Heart right ventricle (tissue), 16 donors: ENCODE results near the gene SUPT20H. TPM values are rescaled to one million over a fixed set of nuclear protein-coding genes. Genes with fewer than 3 reads are reported as not detected.

Experiments
- ATAC-seq, 8 donors: fragments of 200-7000 bp; cut with Tn5 transposase; one replicate each; pipeline ENCODE4 v1.9.1; 2020; ENCODE audit warnings: mild to moderate bottlenecking in 8 of 8, moderate library complexity in 8 of 8, moderate number of reproducible peaks in 1 of 8
- DNase-seq, 2 donors: peaks; one replicate each; pipeline ENCODE4 v3.0.0-alpha.2; 2020
- H3K27ac ChIP-seq, 10 donors: fragments of 200-600 bp; sonication (generic) in 2 of 10; one replicate each; pipeline versions ENCODE4 v1.5.0 to v1.8.0; 2020 to 2022; ENCODE audit warnings: mild to moderate bottlenecking in 3 of 10
- H3K27me3 ChIP-seq, 7 donors: fragments of 200-600 bp; one replicate each; pipeline ENCODE4 v1.8.0; 2021 to 2022; ENCODE audit warnings: mild to moderate bottlenecking in 2 of 7
- H3K36me3 ChIP-seq, 9 donors: fragments of 200-600 bp; sonication (generic) in 1 of 9; one replicate each; pipeline versions ENCODE4 v1.5.0 to v1.8.0; 2020 to 2022; ENCODE audit warnings: mild to moderate bottlenecking in 2 of 9
- H3K4me1 ChIP-seq, 9 donors: fragments of 200-600 bp; sonication (generic) in 1 of 9; one replicate each; pipeline versions ENCODE4 v1.5.0 to v1.8.0; 2020 to 2022; ENCODE audit warnings: mild to moderate bottlenecking in 4 of 9
- H3K4me3 ChIP-seq, 10 donors: fragments of 200-600 bp; sonication (generic) in 2 of 10; one replicate each; pipeline versions ENCODE4 v1.5.0 to v1.8.0; 2020 to 2022; ENCODE audit warnings: mild to moderate bottlenecking in 7 of 10, moderate library complexity in 2 of 10
- H3K9me3 ChIP-seq, 11 donors: fragments of 200-600 bp in 10 of 11; sonication (generic) in 2 of 11; one replicate each; pipeline versions ENCODE4 v1.5.0 to v1.8.0; 2013 to 2022; ENCODE audit warnings: mild to moderate bottlenecking in 2 of 11, control low read depth in 1 of 11, moderate library complexity in 1 of 11
- WGBS, 2 donors: extraction: QIAGEN DNeasy Blood & Tissue Kit; methylation state at CpG; one replicate each; pipeline ENCODE4 v1.1.7; 2013; ENCODE audit warnings: inconsistent platforms in 1 of 2; 5-methylcytosine and 5-hydroxymethylcytosine counted together
- intact Hi-C, 10 donors: fragments of 100-400 bp; cut with DNase I; formaldehyde crosslinking; loops; one replicate each; pipeline versions ENCODE4 v1.11.1 to v1.14.2; 2022
- long read RNA-seq, 3 donors: library from polyadenylated mRNA; unstranded; transcript quantifications; one replicate each; pipeline ENCODE4 v2.0.0, GENCODE V29; 2020 to 2021
- polyA plus RNA-seq, 2 donors: library from polyadenylated mRNA; stranded (reverse); fragments of 200-250 nt; gene quantifications; one replicate each; pipeline ENCODE4 v1.2.3, GENCODE V29; 2013
- total RNA-seq, 10 donors: library from RNA; stranded (reverse); fragmentation: NEBNext Ultra II Directional in 3 of 10; extraction: Animal tissue kit (Norgen Biotek cat#: 25700) in 3 of 10; gene quantifications; one replicate each; pipeline versions ENCODE4 v1.2.1 to v1.2.4, GENCODE V29; 2021 to 2023
- TF ChIP-seq, protein P1 (sequence below), 9 donors: fragments of 200-600 bp; sonication (generic) in 2 of 9; IDR thresholded peaks; one replicate each; pipeline versions ENCODE4 v1.5.0 to v1.8.0; 2021 to 2022; ENCODE audit warnings: antibody characterized with exemption in 9 of 9, mild to moderate bottlenecking in 5 of 9, moderate library complexity in 1 of 9
- donor health status: Arrhythmogenic right ventricular cardiomyopathy.
- donor health status: ischemic (EF 13 %, LVEDD 7.1; RV severe dilation, severe dysfunction).
- donor health status: healthy with polysubstance abuse.
- donor health status: DM: no; HTN: yes; CAD: no.
- donor health status: DM: no; HTN: no; CAD: no.
- donor health status: ischemic (EF 25% LVEDD 6.9; RV normal size, moderate dysfunction).
- donor health status: ischemic (EF 25% LVEDD 5.7; RV mildly dilated, moderate dysfunction).
- donor health status: healthy.
- donor health status: DM: yes; HTN: yes; CAD: no.
- donor health status: Ischemic cardiomyopathy.
- donor health status: ischemic (EF 35%, LVEDD 5.7; RV mildly dilated, moderate dysfunction).
- donor health status: nonischemic (EF 11% LVEDD 7.7; RV severe dilation, severe dysfunction).
- donor health status: DM: yes; HTN: yes; CAD: no.
- donor health status: PGD.
- donor health status: ischemic (EF 29% LVEDD 5.4; RV normal size, mild dysfunction).
- donor health status: nonischemic (EF 23%, LVEDD 6.1; RV moderate dilation, normal function).

The SUPT20H gene
- total RNA-seq (10 to 100 TPM; 19.9 to 31.9 (median 27.0) TPM), polyA plus RNA-seq (10 to 100 TPM; 17.7 to 28.8 TPM)
- long read RNA-seq, donor 1, transcript SUPT20H-201 (26 exons, 2,739 nt), result major isoform, 8 of 33 reads
- long read RNA-seq, donor 1, partial matches to known transcripts, result 5 of 33 reads
- long read RNA-seq, donor 1, other reads (novel, unspliced or antisense), result 20 of 33 reads
- long read RNA-seq, donor 2, transcript SUPT20H-201 (26 exons, 2,739 nt), result major isoform, 7 of 22 reads
- long read RNA-seq, donor 2, partial matches to known transcripts, result 2 of 22 reads
- long read RNA-seq, donor 2, other reads (novel, unspliced or antisense), result 13 of 22 reads
- long read RNA-seq, donor 3, transcript SUPT20H-201 (26 exons, 2,739 nt), result major isoform, 10 of 55 reads
- long read RNA-seq, donor 3, partial matches to known transcripts, result 11 of 55 reads
- long read RNA-seq, donor 3, other reads (novel, unspliced or antisense), result 33 of 55 reads

DNA sequence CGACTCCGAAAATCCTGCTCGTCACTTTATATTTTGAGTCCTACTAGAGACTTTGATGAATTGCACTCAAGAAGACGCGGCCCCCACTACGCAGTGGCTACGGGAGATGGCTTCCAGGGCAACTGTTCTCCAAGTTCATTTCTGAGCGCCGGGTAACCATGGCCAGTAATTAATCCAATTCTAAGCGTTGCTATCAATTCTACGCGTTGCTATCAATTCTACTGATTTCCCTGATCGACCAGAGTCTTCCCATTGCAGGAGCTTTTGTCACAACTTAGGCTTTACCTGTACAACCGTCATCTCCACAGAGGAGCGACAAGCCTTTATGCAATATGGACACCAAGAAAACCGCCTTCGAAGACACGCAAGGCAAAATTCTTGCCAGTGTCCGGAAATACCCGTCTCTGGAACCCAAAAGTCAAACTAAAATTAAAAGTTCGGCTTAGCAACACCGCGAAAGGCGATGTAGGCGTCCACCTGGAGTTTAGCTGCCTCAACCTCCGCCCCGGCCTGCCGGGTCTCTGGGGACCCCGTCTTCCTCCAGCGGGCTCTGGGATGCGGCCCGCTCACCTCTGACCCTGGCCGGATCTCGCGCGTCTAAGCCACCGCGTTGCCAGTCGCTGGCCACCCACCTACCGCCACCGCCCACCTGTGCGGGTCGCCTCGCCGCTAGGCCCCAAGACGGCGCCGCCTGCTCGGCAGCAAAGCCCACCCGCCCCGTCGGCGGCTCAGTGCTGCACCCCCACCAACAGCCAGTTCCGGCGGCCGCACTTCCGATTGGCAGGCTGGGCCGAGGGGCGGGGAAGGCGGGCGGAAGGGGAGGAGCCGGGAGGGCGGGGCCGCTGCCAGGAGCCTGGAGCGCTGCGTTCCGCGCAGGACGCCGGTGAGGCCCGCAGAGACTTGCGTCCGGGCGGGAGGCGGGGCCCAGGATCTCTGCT is at the start of gene SUPT20H:
Gene SUPT20H, minus strand, starts transcription at position 779 of the 938 bp plus-strand sequence. CDS start 8,198 bp downstream, outside the sequence.
- TF ChIP-seq, protein P1, sequence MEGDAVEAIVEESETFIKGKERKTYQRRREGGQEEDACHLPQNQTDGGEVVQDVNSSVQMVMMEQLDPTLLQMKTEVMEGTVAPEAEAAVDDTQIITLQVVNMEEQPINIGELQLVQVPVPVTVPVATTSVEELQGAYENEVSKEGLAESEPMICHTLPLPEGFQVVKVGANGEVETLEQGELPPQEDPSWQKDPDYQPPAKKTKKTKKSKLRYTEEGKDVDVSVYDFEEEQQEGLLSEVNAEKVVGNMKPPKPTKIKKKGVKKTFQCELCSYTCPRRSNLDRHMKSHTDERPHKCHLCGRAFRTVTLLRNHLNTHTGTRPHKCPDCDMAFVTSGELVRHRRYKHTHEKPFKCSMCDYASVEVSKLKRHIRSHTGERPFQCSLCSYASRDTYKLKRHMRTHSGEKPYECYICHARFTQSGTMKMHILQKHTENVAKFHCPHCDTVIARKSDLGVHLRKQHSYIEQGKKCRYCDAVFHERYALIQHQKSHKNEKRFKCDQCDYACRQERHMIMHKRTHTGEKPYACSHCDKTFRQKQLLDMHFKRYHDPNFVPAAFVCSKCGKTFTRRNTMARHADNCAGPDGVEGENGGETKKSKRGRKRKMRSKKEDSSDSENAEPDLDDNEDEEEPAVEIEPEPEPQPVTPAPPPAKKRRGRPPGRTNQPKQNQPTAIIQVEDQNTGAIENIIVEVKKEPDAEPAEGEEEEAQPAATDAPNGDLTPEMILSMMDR (IDR thresholded peaks at IDR 0.05), result no peak
- H3K4me3 ChIP-seq, result peak within 1 kb of the TSS; percentile 54 to 96 (median 74)
- peak within 1 kb of the TSS; percentile 82 to 99 (median 90) for H3K27ac ChIP-seq
- no peaks in the 10 kb centered on the region for H3K27me3 ChIP-seq
- DNase-seq (peak; percentile 92 to 95), ATAC-seq (peak; percentile 99 to 100 (median 99))
- peaks cover 0 to 4% (median 0%) of the 10 kb centered on the region in 9 donors for H3K36me3 ChIP-seq
- intact Hi-C loops, result no loop called here
- H3K4me1 ChIP-seq, result peaks cover 2 to 30% (median 17%) of the 10 kb centered on the region in 9 donors
- peaks cover 0 to 8% (median 0%) of the 10 kb centered on the region in 11 donors for H3K9me3 ChIP-seq
- 1% methylated on average over 73 to 75 of the region's 75 CpGs for WGBS, 2 donors

DNA sequence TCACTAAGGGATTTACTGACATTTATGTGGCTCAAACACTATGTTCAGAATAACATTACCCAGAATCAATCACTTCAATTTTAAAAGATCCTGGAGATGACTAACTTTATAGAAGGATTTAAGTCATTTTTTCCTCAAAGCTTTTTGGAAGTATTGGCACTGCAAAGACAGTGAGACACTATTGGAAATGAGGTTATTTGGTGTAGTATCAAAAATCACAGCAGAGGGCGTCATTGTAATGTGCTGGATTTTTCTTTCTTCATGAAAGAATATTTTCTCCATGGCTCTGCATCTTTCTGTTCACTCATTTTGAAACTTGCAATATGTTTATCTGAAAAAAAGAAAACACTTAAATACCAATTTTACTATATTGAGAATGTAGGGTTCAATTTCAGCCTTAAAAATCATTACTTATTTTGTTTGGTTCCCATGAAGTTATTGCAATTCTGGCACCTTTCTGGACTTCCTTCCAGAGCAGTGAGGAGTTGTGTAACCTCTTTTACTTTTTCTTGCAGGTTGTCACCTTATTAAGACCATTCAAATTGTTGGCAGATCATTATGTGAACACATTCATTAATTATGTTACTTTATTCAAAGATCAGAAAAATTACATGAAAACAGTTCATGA is 49.7 kb upstream of the SUPT20H start:
- Histone ChIP-seq H3K27ac (no peak overlapping the region), H3K9me3 (no peaks in the 10 kb centered on the region), H3K36me3 (no peaks in the 10 kb centered on the region), H3K4me3 (no peak overlapping the region), H3K27me3 (no peaks in the 10 kb centered on the region), H3K4me1 (peaks cover 0 to 10% (median 0%) of the 10 kb centered on the region in 9 donors)
- ATAC-seq (peak in 7 of 8 donors; percentile 42 to 68 (median 59)), DNase-seq (peak in 1 of 2 donors; percentile 23)
- WGBS, 2 donors, result 0 to 6% methylated on average over 1 of the region's 1 CpG
- TF ChIP-seq, protein P1 (IDR thresholded peaks at IDR 0.05), result peak; percentile 52 to 84 (median 72)
- intact Hi-C loops, result loop anchor here (1.0 to 5.0 kb wide), 5 partner anchors 490 to 496 kb away; partner anchors contain the start of gene POSTN (in 1 of the 10)

DNA sequence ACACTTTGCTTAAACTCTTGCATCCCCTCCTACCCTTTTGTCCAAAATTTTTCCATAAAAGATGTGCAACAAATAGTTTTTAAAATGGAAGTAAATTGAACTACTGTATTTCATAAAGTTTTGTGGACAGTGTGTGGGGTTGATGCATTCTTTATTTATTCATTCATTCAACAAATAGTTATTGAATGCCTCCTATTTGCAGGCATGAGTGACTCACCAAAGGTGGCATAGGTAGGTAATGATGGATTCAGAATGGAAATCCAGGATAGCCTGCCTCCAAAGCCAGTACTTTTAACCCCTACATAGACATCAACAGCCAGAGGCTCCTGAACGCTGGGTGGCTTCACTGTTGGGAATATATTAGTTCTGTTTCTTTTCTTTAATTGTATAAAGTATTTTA is 48.4 kb upstream of the SUPT20H start:
- Histone ChIP-seq H3K4me1 (peaks cover 0 to 10% (median 0%) of the 10 kb centered on the region in 9 donors), H3K27me3 (no peaks in the 10 kb centered on the region), H3K9me3 (no peaks in the 10 kb centered on the region), H3K4me3 (no peak overlapping the region), H3K27ac (no peak overlapping the region), H3K36me3 (no peaks in the 10 kb centered on the region)
- intact Hi-C loops, result loop anchor here in 8 of 10 donors (2.0 to 5.0 kb wide), 4 partner anchors 491 to 497 kb away; partner anchors contain the start of gene POSTN (in 1 of the 8)
- WGBS, 2 donors, result 87 to 97% methylated on average over 1 of the region's 1 CpG
- DNase-seq (no peak), ATAC-seq (no peak)
- TF ChIP-seq, protein P1 (IDR thresholded peaks at IDR 0.05), result no peak
